GM21737 (cell line): ENCODE data around the gene ASAP2.
"Not testable (repeated sequence)": the region's sequence is repeated elsewhere in the genome, so short reads cannot be mapped to it uniquely, and the experiment has no call there.

Experiments used
- ATAC-seq: cut with Tn5 transposase; IDR thresholded peaks from one replicate; pipeline ENCODE4 v1.9.1; 2021; ENCODE audit warnings: mild to moderate bottlenecking, moderate library complexity; ENCODE audit not compliant: unreplicated experiment

Gene ASAP2

DNA sequence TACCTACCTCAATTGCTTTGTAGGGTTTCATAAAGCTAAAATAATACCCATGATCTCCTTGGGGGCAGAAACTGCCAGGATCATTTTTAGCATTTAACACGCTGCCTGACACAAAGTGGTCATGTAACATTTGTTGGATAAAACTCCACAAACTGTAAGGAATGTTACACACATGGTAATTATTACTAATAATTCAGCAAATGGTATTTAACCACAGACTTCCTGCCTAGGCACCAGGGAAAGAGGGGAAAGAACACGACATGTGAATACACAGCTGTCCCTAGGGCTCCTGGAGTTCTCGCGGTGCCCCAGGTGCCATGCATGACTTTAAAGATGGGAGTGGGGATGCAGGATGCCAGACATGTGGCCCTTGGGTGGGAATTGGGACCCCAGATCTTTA, 43.5 kb downstream of the ASAP2 start:
- no peak for ATAC-seq

DNA sequence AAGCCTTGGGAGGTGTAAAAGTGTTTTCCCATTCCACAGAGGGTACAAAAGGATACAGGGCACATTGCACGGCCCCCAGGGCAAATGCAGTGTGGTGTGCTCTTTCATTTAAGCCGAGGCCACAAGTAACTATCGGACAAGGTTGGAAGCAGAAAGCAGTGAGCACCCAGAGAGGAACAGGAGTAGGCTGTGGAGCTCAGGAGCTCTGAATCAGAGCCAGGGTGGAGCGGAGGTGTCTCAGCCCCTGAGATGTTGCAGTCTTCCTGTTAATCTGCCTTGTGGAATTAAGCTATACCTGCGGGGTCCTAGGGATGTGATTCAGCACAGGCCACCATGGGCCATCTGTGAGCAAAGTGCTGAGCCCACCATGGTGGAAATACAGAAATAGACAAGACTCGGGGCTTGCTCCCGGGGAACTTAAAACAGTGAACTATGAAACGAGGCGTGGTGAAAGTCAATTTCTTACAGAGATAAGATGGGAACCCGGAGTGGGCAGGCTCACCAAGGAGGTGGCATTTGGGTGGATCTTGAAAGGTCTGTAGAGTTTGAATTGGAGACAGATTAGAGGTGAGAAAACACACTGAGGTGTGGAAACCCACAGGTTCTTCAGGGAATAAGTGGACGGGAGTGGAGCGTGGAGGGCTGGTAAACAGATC, 44.0 kb downstream of the ASAP2 start:
- ATAC-seq: no peak

DNA sequence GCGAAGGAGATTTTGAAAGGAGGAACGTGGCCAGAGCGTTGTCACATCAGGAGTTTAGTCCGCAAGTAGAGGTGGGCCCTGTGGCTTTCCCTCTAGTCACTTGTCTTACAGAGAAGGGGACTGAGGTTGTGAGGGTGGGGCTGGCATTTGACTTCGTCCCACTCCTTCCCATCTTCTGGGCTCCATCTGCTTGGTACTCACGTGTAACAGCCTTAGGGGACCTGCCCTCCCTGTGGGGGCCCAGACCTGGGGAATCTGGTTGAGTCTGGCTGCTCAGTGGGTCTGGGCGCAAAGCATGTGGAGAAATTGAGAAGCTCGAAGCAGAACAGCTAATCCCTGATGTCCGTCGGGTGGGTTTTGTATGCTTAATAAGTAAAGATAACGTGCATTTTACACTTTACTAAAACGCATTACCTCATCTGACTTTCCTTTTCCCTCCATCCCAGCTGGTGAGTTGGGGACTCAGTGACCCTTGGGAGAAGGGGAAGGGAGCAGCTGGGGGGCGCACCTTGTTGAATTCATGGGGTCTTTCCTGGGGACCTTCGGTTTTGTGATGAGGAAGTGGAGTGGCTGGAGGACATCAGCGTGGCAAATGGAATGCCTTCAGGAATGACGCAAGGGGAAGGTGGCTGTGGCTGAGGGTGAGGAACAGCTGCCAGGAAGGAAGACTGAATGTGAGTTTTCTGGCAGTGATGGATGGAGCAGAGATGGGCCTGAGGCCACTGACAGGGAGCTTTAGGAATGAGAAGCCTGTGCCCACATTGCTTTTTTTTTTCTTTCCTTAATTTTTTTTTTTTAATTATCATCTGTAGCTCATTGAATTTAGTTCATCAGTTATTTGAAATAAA, 44.8 kb downstream of the ASAP2 start:
- ATAC-seq: no peak

DNA sequence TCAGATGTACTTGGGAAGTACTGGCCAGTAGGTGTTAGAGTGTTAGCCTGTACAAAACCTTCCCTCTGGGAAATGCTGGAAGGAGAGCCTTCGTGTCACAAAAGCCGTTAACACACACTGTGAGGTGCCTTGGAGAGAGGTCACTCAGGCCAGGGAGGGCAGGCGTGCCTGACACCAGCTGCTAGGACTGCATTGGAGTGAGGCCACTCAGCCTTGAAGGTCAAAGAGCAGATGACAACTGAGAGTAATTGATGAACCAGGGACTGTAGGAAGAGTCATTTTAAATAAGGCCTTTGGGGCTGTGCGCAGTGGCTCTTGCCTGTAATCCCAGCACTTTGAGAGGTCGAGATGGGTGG, 45.4 kb downstream of the ASAP2 start:
- no peak for ATAC-seq

DNA sequence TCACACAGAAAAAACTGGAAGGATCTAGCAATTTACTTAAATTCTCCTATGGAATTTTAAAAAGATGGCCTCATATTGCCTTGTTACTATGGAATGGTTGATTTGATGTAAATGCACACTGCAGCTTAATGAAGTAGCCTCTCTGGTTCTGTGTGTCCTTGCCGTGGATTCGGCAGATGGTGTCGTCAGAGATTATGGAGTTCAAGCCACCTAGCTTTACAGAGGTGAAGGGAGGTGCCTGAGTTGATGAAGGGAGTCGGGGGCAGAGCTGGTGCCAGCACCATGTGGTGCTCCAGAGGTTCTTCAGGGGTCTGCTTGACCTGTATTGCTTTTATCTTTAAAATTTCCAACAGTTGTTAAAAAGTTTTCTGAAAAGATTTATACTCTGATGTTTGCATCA, 48.8 kb downstream of the ASAP2 start:
- no peak for ATAC-seq

DNA sequence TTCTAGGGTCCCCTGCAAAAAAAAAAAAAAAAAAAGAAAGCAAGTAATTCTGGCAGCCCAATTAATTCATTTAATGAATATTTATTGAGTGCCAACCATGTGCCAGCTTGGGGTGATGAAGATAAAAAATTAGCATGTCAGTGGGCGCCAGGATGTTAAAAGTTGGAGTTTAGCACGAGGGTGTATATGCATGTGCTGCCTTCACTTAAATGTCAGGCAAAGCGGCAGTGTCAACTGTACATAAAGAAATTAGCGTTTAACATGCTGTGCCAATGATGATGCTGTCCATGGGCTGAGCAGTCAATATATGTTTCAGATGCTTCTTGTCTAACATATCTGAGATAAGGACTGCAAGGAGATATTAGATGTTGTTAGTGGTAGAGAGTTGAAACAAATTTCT, 49.5 kb downstream of the ASAP2 start:
- ATAC-seq: no peak

DNA sequence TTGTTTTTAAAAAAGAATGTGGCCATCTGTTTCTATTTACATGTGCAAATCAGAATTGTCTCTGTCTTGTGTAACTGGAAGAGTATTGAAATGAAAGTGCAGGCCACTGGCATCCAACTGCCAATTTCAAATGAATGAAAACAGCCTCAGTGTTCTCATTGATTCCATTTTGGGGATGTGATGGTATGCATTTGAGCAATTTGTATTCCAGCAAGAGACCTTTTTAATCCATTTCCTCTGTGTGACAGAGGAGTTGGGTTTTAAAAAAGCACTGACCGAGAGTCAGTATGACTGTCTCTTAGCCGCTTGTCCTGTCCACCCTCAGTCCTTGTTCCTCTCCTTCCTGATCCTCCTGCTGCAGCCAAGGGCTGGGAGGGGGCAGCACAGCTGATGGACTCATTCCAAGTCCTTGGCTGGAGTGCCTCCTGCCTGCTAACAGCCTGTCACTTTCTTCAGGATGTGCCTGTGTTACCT, 50.0 kb downstream of the ASAP2 start:
- no peak for ATAC-seq

DNA sequence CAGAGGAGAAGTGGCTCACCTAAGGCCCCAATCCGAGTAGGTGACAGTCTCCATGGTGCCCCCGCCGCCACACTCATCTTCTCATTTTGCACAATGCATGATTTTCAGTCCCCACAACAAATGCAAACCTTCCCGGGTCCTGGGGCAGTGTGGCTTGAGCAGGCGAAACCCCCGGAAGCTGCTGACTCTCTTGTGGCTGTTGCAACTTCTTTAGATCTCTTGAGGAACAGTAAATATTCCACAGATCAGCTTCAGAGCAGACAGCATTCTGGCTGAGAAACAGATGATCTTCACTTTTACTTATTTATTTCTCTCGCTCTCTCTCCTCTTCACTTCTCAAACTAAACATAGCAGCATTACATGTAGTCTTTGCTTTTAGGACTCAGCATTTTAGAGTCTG, 51.9 kb downstream of the ASAP2 start:
- no peak for ATAC-seq

DNA sequence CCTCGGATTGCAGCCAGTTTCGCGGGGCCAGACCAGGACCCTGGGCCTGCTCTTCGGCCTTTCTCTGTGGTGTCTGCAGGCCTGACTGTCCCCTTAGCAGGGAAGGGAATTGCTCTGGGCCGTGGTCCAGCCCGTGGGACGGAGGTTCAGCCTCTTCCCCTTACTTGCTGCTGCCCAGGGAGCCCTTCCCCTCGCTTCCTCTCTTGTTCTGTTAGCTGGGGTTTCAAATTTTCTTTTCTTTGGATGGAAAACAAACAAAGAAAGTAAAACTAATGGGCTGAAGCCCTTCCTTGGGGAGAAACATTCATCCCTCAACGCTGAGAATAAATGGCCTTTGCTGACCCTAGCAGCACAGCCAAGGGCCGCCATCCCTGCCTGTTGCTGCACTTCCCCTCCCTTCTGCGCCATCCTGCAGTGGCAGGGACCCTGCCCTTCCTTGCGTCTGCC, 52.4 kb downstream of the ASAP2 start:
- ATAC-seq: no peak

DNA sequence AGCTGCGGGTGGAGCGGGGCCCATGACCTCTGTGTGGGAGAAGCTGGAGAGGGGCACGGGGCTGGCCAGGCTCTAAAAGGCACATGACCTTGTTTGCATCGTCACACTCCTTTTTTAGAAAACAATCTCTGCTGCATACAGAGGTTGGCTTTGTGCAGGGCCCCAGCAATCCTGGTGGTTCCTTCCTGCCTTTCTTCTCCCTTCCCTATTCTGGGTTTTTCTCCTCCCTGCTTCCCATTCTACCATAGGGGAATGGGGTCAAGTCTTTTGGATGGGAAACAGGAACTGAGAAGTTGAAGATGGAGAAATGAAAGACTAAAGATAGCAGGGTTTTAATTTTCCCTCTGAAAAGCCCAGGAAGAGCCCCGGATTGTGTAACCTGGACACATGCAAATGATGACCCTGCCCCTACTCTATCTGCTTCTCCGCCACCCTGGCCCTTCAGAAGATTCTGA, 53.9 kb downstream of the ASAP2 start:
- ATAC-seq: no peak

DNA sequence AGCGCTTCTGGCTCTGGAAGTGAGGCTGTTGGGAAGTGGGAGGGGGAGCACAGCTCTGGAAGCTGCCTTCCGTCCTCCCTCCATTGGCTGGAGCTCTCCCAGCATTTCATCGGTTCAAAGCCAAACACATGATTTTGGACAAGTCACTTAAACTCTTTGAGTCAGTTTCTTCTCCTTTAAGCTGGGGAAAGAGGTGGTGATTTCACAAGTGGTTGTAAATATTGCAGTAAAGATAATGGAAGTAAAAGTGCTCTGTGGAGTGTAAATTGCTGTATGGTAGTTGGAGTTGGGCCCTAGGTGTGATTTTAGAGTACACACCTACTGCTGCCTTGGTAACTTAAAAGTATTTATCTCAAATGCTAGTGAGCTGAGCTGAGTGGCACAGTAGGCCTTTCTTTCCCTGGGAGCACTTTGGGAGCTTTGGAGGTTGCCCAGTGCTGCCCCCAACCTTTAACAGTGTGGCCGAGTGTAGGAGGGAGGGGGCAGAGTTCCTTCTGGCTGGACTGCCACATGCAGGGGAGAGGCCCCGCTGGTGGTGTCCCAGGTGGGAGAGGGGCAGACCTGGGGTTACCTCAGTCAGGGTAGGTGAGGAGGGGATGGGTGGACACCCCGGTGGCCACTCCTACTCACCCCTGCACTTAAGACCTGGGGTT, 54.7 kb downstream of the ASAP2 start:
- no peak for ATAC-seq

DNA sequence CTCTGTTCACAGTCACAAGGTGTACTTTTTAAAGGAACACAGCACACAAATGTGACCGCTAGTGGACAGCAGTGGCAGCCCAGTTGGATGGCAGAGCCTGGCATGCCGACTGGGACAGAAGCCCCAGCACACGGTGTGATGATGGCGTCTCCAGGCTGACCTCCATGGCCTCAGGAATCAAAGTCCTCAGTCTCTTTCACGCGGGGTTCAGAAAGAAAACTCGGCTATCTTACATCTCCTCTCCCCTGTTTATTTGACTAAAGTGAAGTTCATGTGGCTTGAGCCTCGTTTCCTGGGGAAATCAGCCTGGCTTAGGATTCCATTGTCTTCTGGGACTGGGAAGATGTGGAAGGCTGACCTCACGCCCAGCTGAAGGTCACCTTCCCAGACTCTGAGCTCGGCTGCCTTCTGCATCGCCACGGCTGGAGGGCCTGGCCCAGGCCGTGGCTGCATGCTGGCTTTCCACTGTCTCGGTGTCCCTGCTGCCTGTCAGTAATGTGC, 56.1 kb downstream of the ASAP2 start:
- ATAC-seq: no peak

DNA sequence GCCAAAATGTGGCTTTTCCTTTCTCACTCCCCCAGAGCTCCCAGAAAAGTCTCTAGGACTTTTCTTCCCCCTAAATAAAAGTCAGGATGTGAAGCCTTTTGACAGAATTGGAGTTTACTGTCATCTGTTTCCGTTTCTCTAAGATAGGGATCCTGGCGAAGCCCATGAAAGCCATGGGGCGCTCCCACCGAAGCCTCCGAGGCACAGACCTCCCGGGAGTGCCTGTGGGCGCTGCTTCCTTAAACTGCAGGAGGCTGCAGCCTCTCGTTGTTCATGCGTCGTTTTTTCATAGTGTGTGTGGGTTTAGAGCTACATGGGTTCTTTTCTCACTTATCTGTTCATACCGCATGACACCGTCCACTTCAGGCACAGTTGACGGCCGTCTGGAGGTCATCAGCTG, 56.8 kb downstream of the ASAP2 start:
- ATAC-seq: no peak

DNA sequence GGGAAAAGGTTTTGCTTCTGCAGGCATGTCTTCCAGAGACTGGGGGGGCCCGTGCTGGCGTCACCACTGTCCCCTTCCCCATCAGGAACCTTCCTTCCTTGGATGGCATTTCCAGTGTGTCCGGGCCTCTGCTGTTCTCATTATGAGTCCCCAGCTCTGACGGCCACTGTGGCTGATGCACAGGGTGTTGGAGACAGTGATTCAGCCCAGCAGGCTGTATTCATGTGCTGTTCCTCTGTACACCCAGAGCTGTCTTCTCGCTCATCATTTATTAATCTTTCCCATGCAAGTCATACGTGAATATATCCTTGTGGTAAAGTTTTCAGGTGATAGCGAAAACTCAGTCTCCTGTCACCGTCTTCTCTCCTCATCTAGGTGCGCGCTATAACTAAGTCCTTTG, 57.7 kb downstream of the ASAP2 start:
- ATAC-seq: no peak

DNA sequence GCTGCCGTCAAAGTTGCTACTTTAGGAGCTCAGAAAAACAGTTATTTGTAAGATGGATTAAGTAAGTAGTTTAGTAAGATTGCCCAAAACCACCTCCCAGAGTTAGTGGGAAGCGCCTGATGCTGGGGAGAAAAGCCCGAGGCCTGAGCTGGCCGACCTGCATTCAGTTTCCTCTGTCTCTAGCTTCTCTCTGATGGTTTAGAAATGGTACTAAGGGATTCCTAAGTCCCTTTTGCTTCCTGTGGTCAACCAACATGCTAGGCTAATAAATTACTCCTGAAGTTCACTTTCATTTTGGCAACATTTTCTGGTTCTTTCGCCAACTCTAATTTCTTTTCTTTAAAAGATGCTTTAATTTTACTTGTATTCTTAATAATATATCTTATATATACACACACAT, 60.1 kb downstream of the ASAP2 start:
- ATAC-seq: no peak

DNA sequence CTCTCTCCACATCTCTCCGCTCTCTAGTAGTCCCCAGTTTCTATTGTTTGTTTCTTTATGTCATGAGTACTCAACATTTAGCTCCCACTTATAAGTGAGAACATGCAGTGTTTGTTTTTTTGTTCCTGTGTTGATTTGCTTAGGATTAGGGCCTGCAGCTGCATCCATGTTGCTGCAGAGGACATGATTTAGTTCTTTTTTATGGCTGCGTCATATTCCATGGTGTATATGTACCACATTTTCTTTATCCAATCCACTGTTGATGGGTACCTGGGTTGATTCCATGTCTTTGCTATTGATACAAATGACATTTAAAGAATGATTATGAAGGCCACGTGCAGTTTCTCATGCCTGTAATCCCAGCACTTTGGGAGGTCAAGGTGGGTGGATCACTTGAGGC, 60.7 kb downstream of the ASAP2 start:
- ATAC-seq: not testable (repeated sequence)

DNA sequence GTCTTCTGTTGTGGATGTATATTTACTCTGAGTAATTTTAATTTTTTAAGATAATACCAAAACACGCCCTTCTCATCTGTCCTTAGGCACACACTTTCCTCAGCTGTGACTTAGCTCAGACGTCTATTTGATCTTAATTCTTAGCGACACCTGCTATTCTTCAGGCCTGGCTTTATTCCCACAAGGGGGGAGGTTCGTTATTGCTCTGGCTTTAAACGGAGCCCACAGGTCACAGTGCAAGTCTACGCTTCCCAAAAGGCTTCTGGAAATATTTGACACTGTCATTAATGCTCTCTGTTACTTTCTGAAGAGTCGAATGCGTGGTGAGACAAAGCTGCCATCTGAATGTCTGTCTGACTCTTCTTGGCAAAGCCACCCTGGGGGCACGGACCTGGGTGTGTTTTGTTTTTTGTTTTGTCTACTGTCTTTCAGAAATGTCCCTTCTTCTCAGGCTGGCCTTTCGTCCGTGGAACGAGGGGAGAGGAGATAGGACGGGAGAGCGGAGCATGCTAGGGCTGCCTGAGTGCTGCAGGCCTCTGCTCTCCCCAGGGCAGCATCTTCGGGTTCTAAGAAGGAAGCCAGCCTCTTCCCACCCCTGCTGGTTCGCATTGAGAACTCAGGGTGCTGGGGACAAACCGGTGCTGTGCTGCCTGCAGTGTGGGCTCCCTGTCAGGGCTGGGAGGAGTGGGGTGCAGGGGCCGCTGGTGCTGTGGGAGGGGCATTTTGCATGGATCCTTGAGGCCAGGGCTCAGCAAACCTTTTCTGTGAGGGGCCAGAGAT, 61.9 kb downstream of the ASAP2 start:
- ATAC-seq: no peak

DNA sequence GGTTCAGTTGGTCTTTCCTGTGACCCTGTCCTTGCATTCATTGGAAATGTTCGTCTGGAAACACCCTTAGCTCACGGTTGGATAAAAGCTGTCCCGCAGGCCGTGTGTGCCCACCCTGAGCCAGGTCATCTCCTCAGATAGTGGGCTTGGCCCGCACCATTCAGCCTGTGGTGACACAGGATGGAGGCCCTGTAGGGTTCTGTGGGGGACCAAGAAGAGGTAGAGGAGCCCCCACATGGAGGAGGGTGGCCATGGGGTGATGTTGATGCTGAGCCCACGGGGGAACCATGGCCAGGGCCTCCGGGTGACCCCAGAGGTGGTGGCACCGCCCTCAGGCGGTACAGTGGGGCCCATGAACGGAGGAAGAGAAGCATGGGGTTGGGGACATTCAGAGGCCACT, 62.7 kb downstream of the ASAP2 start:
- no peak for ATAC-seq

DNA sequence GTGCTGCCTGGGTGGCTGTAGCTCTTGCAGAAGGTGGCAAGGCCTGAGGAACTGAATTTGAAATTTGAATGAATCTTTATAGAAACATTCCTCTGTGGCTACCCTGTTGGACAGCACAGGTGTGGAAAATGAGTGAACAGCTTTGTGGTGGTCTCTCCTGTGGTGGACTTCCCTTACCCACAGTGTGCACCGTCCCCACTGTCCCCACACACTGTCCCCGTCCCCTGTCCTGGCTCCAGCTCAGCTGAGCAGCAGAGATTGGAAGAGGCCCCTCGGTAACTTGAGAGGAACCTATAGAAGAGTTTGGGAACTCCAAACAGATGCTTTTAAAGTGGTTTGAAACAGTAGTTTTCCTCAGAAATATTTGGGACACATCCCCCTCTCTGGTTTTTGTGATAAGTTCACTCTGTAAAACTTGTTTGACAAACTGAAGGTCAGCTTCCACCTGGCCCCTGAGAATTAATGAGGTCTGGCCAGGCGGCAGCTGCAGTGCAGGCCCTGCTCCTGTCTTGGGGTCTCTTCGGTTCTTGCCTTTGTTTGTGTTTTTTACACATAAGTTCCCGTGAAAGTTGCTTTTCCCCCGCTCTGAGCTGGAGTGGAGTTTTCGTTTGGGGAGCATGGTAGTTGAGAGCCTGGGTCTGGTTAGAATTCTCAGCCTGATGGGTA, 63.2 kb downstream of the ASAP2 start:
- ATAC-seq: no peak

DNA sequence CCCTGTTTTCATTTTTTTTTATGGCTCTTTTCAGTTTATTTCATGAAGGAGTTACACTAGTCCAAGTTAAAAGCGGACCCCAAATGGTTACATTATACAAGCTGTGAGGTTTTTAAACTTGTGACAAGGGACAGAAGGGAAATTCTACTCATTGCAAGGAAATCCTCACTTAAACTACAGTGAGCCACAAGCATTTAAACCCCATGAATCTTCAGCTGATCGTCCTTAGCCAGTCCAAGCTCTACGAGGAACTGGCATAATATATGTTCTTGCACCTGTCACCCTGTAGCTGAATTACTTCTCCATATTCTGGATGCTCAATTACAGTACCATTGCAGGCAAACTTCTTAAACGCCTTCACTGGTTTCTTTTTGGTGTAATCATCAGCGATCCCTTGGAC, 64.5 kb downstream of the ASAP2 start:
- ATAC-seq: no peak
